HG03439 (cell line): ENCODE data around the gene SNAPC4.

Experiments
- ATAC-seq: cut with Tn5 transposase; IDR thresholded peaks from one replicate; pipeline ENCODE4 v1.9.1; 2021; ENCODE audit warnings: mild to moderate bottlenecking, moderate library complexity; ENCODE audit not compliant: unreplicated experiment

SNAPC4 gene

GRCh38 chr9:136400038-136400834, at the start of gene SNAPC4:
TSS of gene SNAPC4 (minus strand) at chr9:136400170. CDS start at chr9:136398428, 1,742 bp downstream.
- ATAC-seq = peak; percentile 61

- no peak for ATAC-seq
Measured at GRCh38 chr9:136448655-136449054, 48.7 kb upstream of the SNAPC4 start.

GRCh38 chr9:136447173-136447778, 47.3 kb upstream of the SNAPC4 start:
- no peak for ATAC-seq

GRCh38 chr9:136445799-136446198, 45.8 kb upstream of the SNAPC4 start:
- ATAC-seq = no peak

DNA sequence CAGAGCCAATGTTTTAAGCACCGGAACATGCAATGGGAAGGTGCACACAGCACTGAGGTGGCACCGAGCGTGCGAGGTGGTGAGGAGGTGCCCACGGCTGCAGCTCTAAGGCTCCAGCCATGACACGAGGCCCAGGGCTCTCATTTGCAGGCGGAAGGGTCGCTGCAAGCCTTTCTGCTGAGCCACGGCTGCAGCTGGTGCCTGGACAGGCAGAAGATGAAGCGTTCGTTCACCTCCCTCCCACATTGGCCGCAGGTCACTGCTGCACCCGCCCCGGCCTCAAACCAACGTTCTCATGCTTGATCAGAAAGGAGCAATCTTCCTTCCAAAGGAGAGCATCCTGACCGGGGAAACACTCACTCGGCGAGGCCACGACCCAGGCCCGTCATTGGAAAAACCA, 44.1 kb upstream of the SNAPC4 start:
- ATAC-seq = no peak

GRCh38 chr9:136443687-136444086, 43.7 kb upstream of the SNAPC4 start:
- ATAC-seq = no peak

- ATAC-seq = no peak
Measured at GRCh38 chr9:136443087-136443486, 43.1 kb upstream of the SNAPC4 start.

DNA sequence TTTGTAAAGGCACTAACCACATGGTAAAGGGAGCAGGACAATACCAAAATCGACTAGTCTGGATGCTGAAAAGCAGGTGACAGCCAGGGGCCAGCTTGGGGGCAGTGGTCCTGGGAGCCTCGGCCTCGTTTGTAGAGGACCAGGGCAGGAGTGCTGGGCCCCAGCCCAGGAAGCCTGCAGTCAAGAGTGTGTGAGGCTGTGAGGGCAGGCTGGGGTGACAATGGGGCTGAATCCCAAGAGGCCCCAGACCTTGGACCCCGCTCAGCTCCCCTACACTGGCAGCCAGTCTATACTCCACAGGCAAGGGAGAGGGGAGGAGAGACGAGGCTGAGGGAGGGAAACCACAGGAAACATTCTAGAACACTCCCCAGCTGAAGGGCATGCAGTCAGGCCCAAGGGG, 42.3 kb upstream of the SNAPC4 start:
- ATAC-seq = no peak

GRCh38 chr9:136441681-136442245, 41.8 kb upstream of the SNAPC4 start:
- no peak for ATAC-seq

- no peak for ATAC-seq
Measured at GRCh38 chr9:136441191-136441680, 41.3 kb upstream of the SNAPC4 start.

- ATAC-seq = peak; percentile 49
Measured at GRCh38 chr9:136439481-136440408, 39.8 kb upstream of the SNAPC4 start, which contains the start of gene INPP5E. TSS of gene INPP5E (minus strand) at chr9:136439845. CDS start at chr9:136439419, 426 bp downstream.

DNA sequence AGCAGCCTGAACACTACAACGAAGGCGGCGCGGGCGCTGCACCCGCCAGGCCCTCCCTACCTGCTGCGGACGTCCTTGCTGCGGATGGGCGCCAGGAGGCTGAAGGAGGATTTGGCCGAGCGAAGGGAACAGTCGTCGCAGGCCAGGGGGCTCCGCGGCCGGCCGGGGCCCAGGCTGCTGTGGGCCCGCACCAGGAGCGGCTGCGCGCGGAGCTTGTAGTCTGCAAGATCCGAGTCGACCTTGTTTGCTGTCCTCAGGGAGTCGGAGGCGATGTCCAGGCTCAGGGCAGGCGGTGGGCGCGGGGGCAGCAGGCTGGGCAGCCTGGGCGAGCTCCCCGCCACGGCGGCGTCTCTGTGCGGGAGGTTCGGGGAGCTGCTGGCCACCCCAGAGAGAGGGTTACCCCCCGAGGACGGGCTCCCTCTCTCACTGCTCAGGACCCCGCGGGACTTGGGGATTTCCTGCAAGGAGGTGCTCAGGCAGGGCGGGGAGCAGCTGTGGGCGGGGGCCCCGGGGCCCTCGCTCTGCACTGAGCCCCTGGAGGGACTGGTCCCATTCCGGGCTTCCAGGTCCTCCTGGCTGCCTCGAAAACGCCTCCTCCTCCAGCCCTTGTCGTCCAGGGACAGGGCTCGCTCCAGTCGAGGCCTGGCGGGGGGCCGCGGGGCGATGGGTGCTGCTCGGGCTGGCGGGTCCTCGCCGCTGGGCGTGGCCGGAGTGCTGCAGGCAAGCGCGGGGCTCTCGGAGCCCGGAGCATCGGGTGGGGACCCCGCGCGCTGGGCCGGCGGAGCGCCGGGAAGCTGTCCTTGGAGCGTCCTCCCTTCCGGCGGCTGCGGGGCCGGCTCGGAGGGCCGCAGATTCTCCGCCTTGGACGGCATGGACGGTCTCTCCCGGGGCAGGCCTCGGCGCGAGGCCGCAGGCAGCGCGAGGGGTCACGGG, 38.8 kb upstream of the SNAPC4 start:
- ATAC-seq = peak; percentile 36

DNA sequence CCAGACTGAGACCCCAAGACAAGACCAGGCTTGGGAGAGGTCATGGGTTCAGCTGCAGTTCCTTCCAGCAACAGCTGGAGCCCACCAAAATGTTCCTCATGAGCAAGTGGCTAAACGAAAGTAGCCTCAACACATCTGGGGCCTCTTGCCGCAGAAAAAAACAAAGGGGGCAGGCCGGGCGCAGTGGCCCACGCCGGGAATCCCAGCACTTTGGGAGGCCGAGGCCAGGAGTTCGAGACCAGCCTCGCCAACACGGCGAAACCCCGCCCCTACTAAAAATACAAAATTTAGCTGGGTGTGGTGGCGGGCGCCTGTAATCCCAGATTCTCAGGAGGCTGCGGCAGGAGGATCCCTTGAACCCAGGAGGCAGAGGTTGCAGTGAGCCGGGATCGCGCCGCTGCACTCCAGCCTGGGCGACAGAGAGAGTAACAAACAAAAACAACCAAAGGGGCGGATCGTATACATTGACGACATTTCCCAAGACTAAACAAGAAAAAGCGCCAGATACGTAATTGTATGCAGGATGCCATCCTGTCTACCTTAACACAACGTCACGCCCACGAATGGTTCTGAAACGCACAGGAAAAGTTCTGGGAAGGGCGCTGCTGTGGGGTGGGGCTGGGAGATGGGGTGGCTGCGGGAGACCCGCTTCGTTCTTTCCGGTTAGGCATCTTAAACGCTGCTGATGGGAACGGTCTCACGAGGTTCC, 38.0 kb upstream of the SNAPC4 start:
- ATAC-seq = no peak

DNA sequence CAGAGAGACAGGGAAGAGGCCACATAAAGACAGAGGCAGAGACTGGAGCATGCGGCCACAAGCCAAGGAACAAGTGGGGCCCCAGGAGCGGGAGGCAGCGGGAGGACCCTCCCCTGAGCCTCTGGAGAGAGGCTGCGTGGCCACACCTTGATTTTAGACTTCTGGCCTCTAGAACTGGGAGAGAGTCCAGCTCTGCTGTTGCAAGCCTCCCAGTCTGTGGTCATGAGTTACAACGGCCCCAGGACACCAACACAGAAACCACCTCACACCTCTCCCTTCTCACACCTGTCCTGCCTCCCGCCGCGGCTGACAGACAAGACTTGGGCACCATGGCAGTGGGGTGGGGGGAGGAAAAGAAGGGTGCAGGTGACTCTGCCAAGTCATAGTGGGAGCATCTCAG, 37.5 kb upstream of the SNAPC4 start:
- ATAC-seq = no peak

GRCh38 chr9:136436055-136436634, 36.2 kb upstream of the SNAPC4 start:
- ATAC-seq = no peak

DNA sequence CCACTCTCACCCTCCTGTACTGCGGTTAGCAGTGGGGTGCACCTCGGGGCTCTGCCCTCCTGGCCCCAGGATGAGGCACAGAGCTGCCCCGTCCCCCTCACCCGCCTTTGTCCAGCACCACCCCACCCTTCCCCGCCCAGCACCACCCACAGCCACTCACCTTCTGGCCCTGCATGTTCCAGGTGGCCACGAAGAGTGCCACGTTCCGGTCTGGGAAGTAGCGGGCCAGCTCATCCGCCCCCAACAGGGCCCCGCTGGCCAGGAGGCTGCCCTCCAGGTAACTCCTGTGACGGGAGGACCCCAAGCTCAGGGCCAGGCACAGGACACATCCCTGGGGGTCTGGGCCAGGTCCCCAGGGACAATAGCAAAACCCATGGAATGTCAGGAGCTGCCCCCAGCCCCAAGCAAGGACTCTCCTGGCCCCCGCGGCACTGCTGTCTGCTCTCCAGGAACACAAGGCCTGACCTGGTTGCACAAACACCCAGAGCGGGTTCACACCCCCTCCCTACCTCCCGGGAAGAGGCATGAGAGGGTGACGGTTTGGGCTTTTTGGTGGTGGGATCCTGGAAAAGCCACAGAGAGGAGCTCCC, 34.7 kb upstream of the SNAPC4 start:
- no peak for ATAC-seq

GRCh38 chr9:136433849-136434579, 34.0 kb upstream of the SNAPC4 start:
- no peak for ATAC-seq
